Body of pancreas (tissue), 4 donors: ENCODE data around the gene PTPRCAP. TPM values are rescaled to one million over a fixed set of nuclear protein-coding genes. Genes with fewer than 3 reads are reported as not detected.
A peak's percentile ranks its signal among the peaks of the same experiment; 100 is the strongest.
"Not testable (repeated sequence)": the region's sequence is repeated elsewhere in the genome, so short reads cannot be mapped to it uniquely, and the experiment has no call there.

Experiments used
- ATAC-seq: fragments of 150-250 bp; one replicate; pipeline ENCODE4 v1.9.1; 2016
- DNase-seq, 4 donors: peaks; one replicate each; pipeline ENCODE4 v3.0.0-alpha.2; 2019
- H3K27ac ChIP-seq, 4 donors: fragments of 200-600 bp; sonication (generic); 1 replicate in 3 of 4; 2 replicates in 1 of 4; pipeline versions ENCODE4 v1.5.1 to v1.6.1; 2016 to 2019; ENCODE audit warnings: mild to moderate bottlenecking in 1 of 4, mixed read lengths in 1 of 4, moderate library complexity in 1 of 4
- H3K27me3 ChIP-seq, 2 donors: fragments of 200-600 bp; sonication (generic); one replicate each; pipeline ENCODE4 v1.6.0; 2016; ENCODE audit warnings: mild to moderate bottlenecking in 1 of 2
- H3K36me3 ChIP-seq, 2 donors: fragments of 200-600 bp; sonication (generic); replicated peaks in 1 of 2; 2 replicates each; pipeline ENCODE4 v1.5.1; 2016; ENCODE audit warnings: low read depth in 2 of 2; ENCODE audit not compliant: insufficient read depth in 1 of 2
- H3K4me1 ChIP-seq: fragments of 200-600 bp; sonication (generic); one replicate; pipeline ENCODE4 v1.6.0; 2016
- H3K4me3 ChIP-seq, 2 donors: fragments of 200-600 bp; sonication (generic); 1 replicate in 1 of 2; 2 replicates in 1 of 2; pipeline ENCODE4 v1.5.1; 2016 to 2019
- H3K9me3 ChIP-seq, 3 donors: fragments of 200-600 bp; sonication (generic); 1 replicate in 2 of 3; 2 replicates in 1 of 3; pipeline ENCODE4 v1.5.1; 2016
- CTCF ChIP-seq, 7 experiments: fragments of 450-650 bp in 4 of 7; fragments of 200-600 bp in 3 of 7; sonication (generic) in 3 of 7; IDR thresholded peaks; one replicate each; pipeline ENCODE4 v1.5.1; 2016 to 2019; ENCODE audit warnings: antibody characterized with exemption in 7 of 7
- POLR2A ChIP-seq, 3 donors: fragments of 450-650 bp; IDR thresholded peaks; one replicate each; pipeline ENCODE4 v1.6.1; 2016; ENCODE audit warnings: antibody characterized with exemption in 3 of 3, mild to moderate bottlenecking in 2 of 3
- WGBS, 2 donors: methylation state at CpG; one replicate each; pipeline ENCODE4 v1.1.5; 2017; 5-methylcytosine and 5-hydroxymethylcytosine counted together
- intact Hi-C: fragments of 100-400 bp; cut with DNase I; formaldehyde crosslinking; loops from one replicate; pipeline ENCODE4 v1.15.1; 2023
- total RNA-seq, 2 donors: library from RNA; depleted of rRNA; stranded (reverse); fragments of >200 nt; gene quantifications; one replicate each; pipeline ENCODE4 v1.1.0, GENCODE V29; 2016

The PTPRCAP gene
- total RNA-seq, 2 donors from 2014 or later: 6.0 to 6.9 TPM

DNA sequence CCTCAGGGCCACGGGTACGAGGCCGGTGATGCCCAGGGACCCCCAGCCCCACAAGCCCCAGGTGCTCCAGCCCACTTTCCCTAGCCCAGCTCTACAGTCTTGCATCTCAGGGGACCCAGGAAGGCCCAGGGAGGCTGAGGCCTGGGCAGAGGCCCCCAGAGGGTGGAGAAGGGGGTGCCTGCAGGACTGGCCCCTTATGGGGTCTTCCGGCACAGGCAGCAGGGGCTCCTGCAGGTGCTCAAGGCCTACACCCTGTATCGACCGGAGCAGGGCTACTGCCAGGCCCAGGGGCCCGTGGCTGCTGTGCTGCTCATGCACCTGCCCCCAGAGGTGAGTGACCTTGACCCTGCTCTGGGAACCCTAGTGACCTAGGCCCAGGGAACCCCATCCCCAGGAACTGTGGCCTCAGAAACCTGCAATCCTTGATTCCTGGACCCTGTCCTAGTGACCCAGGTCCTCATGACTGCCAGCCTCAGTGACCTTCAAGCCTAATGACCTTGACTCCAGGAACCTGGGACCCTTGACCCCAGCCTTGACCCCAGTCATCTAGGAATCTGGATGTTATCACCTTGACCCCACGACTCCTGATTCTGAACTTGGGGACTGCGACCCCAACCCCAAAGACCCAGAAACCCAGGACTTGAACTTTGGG lies 31.7 kb downstream of the PTPRCAP start:
- no peaks in the 10 kb centered on the region for H3K27me3 ChIP-seq
- intact Hi-C loops: no loop called here
- H3K9me3 ChIP-seq: no peaks in the 10 kb centered on the region
- H3K4me3 ChIP-seq: no peak overlapping the region
- no peak for ATAC-seq
- WGBS, 2 donors: 42 to 80% methylated on average over 1 to 6 of the region's 9 CpGs
- H3K27ac ChIP-seq: no peak overlapping the region
- peaks cover 18% of the 10 kb centered on the region for H3K4me1 ChIP-seq
- no peak for TF ChIP-seq POLR2A (IDR thresholded peaks at IDR 0.05)
- TF ChIP-seq CTCF (IDR thresholded peaks at IDR 0.05): no peak
- no peaks in the 10 kb centered on the region for H3K36me3 ChIP-seq
- no peak for DNase-seq

- no peak overlapping the region for H3K27ac ChIP-seq
- TF ChIP-seq CTCF (IDR thresholded peaks at IDR 0.05): no peak
- TF ChIP-seq POLR2A (IDR thresholded peaks at IDR 0.05): no peak
- intact Hi-C loops: no loop called here
- peaks cover 19% of the 10 kb centered on the region for H3K4me1 ChIP-seq
- no peak for DNase-seq
- no peak for ATAC-seq
- H3K36me3 ChIP-seq: no peaks in the 10 kb centered on the region
- WGBS, 2 donors: 85% methylated on average over 6 of the region's 6 CpGs; no CpG with 5 or more reads in 1 of the 2 donors
- no peaks in the 10 kb centered on the region for H3K9me3 ChIP-seq
- no peak overlapping the region for H3K4me3 ChIP-seq
- no peaks in the 10 kb centered on the region for H3K27me3 ChIP-seq
These were observed 32.3 kb downstream of the PTPRCAP start for GRCh38 chr11:67405196-67405567.

- 45 to 65% methylated on average over 4 to 13 of the region's 13 CpGs for WGBS, 2 donors
- intact Hi-C loops: no loop called here
- TF ChIP-seq CTCF (IDR thresholded peaks at IDR 0.05) (no peak), POLR2A (IDR thresholded peaks at IDR 0.05) (no peak)
- no peaks in the 10 kb centered on the region for H3K27me3 ChIP-seq
- peaks cover 21% of the 10 kb centered on the region for H3K4me1 ChIP-seq
- no peak overlapping the region for H3K27ac ChIP-seq
- no peak for DNase-seq
- ATAC-seq: no peak
- no peaks in the 10 kb centered on the region for H3K9me3 ChIP-seq
- no peak overlapping the region for H3K4me3 ChIP-seq
- no peaks in the 10 kb centered on the region for H3K36me3 ChIP-seq
These were observed 32.8 kb downstream of the PTPRCAP start for GRCh38 chr11:67404515-67405195.

- H3K27ac ChIP-seq, intact Hi-C loops: not testable (repeated sequence)
These were observed 34.4 kb downstream of the PTPRCAP start for GRCh38 chr11:67403085-67403484.

DNA sequence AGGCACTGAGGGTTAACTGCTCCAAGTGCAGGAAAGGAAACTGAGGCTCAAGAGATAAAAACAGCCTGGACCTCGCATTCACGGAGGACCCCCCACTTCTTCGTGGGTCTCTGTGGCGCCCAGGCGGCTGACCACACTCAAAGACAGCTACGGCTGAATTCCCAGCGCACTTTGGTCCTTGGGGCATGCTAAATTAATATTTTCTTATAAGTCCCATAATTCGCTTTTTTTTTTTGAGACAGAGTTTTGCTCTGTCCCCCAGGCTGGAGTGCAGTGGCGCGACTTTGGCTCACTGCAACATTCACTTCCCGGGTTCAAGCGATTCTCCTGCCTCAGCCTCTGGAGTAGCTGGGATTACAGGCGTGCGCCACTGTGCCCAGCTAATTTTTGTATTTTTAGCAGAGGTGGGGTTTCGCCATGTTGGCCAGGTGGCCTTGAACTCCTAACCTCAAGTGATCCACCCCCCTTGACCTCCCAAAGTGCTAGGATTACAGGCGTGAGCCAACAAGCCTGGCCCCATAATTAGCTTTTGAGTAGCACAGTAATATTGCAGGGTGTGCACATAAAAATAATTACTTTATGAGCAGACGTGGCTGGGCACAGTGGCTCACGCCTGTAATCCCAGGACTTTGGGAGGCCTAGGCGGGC lies 35.2 kb downstream of the PTPRCAP start:
- ATAC-seq, DNase-seq, H3K4me3 ChIP-seq, H3K27me3 ChIP-seq, H3K9me3 ChIP-seq, intact Hi-C loops: not testable (repeated sequence)
- Histone ChIP-seq H3K27ac (peak overlapping the region; percentile 47 to 98 (median 78)), H3K4me1 (peaks cover 27% of the 10 kb centered on the region), H3K36me3 (peaks cover 8 to 13% of the 10 kb centered on the region in 2 donors)
- 48 to 51% methylated on average over 19 of the region's 19 CpGs for WGBS, 2 donors

More at GRCh38 chr11:67403085-67403484, 34.4 kb downstream of the PTPRCAP start:
- WGBS, 2 donors: 94 to 96% methylated on average over 8 to 9 of the region's 9 CpGs
- not testable (repeated sequence) for H3K27me3 ChIP-seq, DNase-seq, H3K9me3 ChIP-seq, H3K4me3 ChIP-seq, ATAC-seq, H3K36me3 ChIP-seq
- H3K4me1 ChIP-seq: peaks cover 27% of the 10 kb centered on the region
